Measurements from ENCODE around the gene FBN2.

DNA sequence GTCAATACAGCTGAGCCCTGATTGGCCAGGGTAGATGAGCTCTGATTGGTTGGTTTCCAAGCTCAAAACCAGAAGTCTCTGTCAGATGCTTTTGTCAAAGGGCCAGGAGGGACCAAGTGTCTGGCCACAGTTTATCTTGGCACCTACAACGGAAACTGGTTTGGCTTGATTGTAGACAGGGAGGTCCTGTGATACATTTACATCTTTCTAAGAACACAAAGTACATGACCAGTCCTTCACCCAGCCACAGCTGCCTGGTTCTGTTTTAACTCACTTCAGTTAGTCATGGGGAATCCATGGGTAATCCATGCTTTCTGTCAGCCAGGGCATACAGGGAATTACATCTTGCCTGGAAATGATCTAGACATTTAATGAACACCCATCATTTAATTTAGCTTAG is 283.3 kb downstream of the FBN2 start:
- TF ChIP-seq, protein P1, sequence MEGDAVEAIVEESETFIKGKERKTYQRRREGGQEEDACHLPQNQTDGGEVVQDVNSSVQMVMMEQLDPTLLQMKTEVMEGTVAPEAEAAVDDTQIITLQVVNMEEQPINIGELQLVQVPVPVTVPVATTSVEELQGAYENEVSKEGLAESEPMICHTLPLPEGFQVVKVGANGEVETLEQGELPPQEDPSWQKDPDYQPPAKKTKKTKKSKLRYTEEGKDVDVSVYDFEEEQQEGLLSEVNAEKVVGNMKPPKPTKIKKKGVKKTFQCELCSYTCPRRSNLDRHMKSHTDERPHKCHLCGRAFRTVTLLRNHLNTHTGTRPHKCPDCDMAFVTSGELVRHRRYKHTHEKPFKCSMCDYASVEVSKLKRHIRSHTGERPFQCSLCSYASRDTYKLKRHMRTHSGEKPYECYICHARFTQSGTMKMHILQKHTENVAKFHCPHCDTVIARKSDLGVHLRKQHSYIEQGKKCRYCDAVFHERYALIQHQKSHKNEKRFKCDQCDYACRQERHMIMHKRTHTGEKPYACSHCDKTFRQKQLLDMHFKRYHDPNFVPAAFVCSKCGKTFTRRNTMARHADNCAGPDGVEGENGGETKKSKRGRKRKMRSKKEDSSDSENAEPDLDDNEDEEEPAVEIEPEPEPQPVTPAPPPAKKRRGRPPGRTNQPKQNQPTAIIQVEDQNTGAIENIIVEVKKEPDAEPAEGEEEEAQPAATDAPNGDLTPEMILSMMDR (IDR thresholded peaks at IDR 0.05): no peak
- no peak for TF ChIP-seq POLR2A (IDR thresholded peaks at IDR 0.05)
